ENCODE measurements around the gene FILIP1L. TPM values are rescaled to one million over a fixed set of nuclear protein-coding genes. Genes with fewer than 3 reads are reported as not detected.

FILIP1L gene
- total RNA-seq, 1 experiment from 2014 or later = 0.17 TPM

DNA sequence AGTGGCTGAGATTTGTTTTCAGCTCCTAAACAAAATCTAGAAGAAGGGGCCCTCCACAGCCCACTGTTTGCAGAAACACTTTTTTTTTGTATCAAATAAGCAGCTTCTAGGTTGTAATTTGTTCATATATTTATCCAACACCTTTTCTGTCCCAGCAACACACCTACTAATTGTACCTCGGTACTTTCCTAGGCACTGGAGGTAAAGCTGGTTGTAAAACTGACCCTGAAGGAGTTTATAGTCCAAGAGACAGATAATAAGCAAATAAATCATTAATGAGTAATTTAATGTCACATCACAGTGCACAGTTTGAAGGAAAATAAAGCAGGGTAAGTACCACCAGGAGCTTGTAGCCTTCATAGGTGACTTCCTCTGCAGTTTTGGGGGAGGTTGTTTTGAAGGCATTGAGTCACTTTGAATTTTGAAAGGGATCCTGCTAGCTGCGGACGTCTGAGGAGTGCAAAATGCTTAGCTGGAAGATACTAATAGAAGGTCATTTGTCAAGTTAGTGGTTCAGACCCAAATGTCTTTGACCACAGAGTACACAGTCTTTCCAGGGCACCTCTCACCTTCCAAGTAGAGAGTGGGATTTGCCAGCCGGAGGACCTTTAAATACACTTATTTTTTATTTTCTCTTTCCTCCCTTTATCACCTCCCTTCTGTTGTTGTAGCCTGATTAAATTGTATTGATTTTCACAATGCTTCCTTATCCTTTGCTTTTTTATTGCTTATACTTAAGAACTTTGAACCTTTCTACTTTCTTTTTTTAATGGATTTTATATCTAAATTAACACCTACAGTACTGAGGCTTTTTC lies 242.9 kb downstream of the FILIP1L start:
- H3K27me3 ChIP-seq (ENCODE audit: insufficient read depth, low read length) = no peaks in the 10 kb centered on the region
- DNase-seq (ENCODE audit: low read depth, low spot score) = no peak
- ChIA-PET RAD21 (ENCODE audit: low non-redundant PET in 1 of 2, low total read pairs in 2 of 2, uncharacterized antibody in 2 of 2, unreplicated experiment in 2 of 2) (interaction anchor here in 1 of 2 experiments (0.7 kb wide), 1 partner anchor 40 kb away, joined by 3 read pairs; no protein-coding TSS in a partner anchor), CTCF (interaction anchor here (2.2 kb wide), 1 partner anchor 28 kb away, joined by 7 read pairs; no protein-coding TSS in a partner anchor), POLR2A (no interaction called here)
- H3K4me1 ChIP-seq (ENCODE audit: control insufficient read depth in 1 of 2, insufficient read depth in 2 of 2, low read length in 2 of 2) = no peaks in the 10 kb centered on the region
- no peak overlapping the region for H2AFZ ChIP-seq (ENCODE audit: low read depth, low read length, poor library complexity, severe bottlenecking)
- H3K9me2 ChIP-seq (ENCODE audit: insufficient read depth) = no peaks in the 10 kb centered on the region
- H3K9me3 ChIP-seq (ENCODE audit: control insufficient read depth in 1 of 2, insufficient read depth in 1 of 2, low read depth in 1 of 2, low read length in 2 of 2) = no peaks in the 10 kb centered on the region
- no peak overlapping the region for H3K4me3 ChIP-seq (replicated peaks in 1 of 2; ENCODE audit: low read depth in 1 of 2, low read length in 2 of 2)
- peaks cover 12% of the 10 kb centered on the region; the same call in 1 of the 2 replicates for H3K79me2 ChIP-seq (ENCODE audit: insufficient read depth, low read length)
- intact Hi-C loops (cut with micrococcal nuclease) = no loop called here
- no TSS peak for BruUV-seq (replicated peaks)
- TF ChIP-seq EGR1 (IDR thresholded peaks at IDR 0.05; ENCODE audit: low read depth) (no peak), SIN3A (IDR thresholded peaks at IDR 0.05; ENCODE audit: low read depth) (no peak), ZNF274 (IDR thresholded peaks at IDR 0.05; ENCODE audit: low read depth, low read length) (no peak), EZH2phosphoT487 (IDR thresholded peaks at IDR 0.05; ENCODE audit: borderline replicate concordance) (no peak), ATF3 (IDR thresholded peaks at IDR 0.05) (no peak), CBX3 (IDR thresholded peaks at IDR 0.05; ENCODE audit: low read depth) (no peak), FOSL1 (IDR thresholded peaks at IDR 0.05; ENCODE audit: low read depth) (no peak), POLR2AphosphoS5 (IDR thresholded peaks at IDR 0.05; ENCODE audit: low read depth, low read length) (no peak), POLR2A (IDR thresholded peaks at IDR 0.05; ENCODE audit: borderline replicate concordance, extremely low read depth, insufficient read depth, insufficient read length) (no peak), SP1 (IDR thresholded peaks at IDR 0.05; ENCODE audit: low read depth) (no peak), TCF7L2 (IDR thresholded peaks at IDR 0.05; ENCODE audit: borderline replicate concordance, extremely low read depth, insufficient read depth, insufficient read length) (no peak), ZFX (IDR thresholded peaks at IDR 0.05) (no peak)
- TF ChIP-seq, protein P1, sequence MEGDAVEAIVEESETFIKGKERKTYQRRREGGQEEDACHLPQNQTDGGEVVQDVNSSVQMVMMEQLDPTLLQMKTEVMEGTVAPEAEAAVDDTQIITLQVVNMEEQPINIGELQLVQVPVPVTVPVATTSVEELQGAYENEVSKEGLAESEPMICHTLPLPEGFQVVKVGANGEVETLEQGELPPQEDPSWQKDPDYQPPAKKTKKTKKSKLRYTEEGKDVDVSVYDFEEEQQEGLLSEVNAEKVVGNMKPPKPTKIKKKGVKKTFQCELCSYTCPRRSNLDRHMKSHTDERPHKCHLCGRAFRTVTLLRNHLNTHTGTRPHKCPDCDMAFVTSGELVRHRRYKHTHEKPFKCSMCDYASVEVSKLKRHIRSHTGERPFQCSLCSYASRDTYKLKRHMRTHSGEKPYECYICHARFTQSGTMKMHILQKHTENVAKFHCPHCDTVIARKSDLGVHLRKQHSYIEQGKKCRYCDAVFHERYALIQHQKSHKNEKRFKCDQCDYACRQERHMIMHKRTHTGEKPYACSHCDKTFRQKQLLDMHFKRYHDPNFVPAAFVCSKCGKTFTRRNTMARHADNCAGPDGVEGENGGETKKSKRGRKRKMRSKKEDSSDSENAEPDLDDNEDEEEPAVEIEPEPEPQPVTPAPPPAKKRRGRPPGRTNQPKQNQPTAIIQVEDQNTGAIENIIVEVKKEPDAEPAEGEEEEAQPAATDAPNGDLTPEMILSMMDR (IDR thresholded peaks at IDR 0.05 in 2 of 3, conservative IDR thresholded peaks at IDR 0.05 in 1 of 3; ENCODE audit: borderline replicate concordance in 1 of 3, insufficient read depth in 1 of 3, low read depth in 2 of 3, low read length in 2 of 3) = no peak
- TF ChIP-seq, protein P2, sequence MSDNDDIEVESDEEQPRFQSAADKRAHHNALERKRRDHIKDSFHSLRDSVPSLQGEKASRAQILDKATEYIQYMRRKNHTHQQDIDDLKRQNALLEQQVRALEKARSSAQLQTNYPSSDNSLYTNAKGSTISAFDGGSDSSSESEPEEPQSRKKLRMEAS (IDR thresholded peaks at IDR 0.05) = no peak
- H3K9ac ChIP-seq (ENCODE audit: low read length) = no peak overlapping the region
- no peak overlapping the region for H3K27ac ChIP-seq (ENCODE audit: low read depth, low read length)
- no peaks in the 10 kb centered on the region for H3K36me3 ChIP-seq (ENCODE audit: control insufficient read depth in 1 of 2, insufficient read depth in 2 of 2, low read length in 2 of 2)
- H4K20me1 ChIP-seq (ENCODE audit: insufficient read depth) = no peaks in the 10 kb centered on the region
- H3K4me2 ChIP-seq (ENCODE audit: low read length) = no peak overlapping the region
- ATAC-seq = no peak

Measured in HCT116 (cell line).